ENCODE results near the gene NRXN3. TPM values are rescaled to one million over a fixed set of nuclear protein-coding genes. Genes with fewer than 3 reads are reported as not detected.

NRXN3 gene
- total and polyA plus RNA-seq, 2 experiments from 2014 or later = 1.0 to 1.8 TPM

- no peak overlapping the region for H3K4me2 ChIP-seq
- Mint-ChIP-seq H3K27ac (no peak overlapping the region), H3K27me3 (ENCODE audit: insufficient read depth, low read depth, poor library complexity) (peaks cover 2% of the 10 kb centered on the region), H3K4me3 (no peak overlapping the region), H3K36me3 (ENCODE audit: low read depth) (no peaks in the 10 kb centered on the region), H3K9me3 (no peaks in the 10 kb centered on the region), H3K4me1 (no peaks in the 10 kb centered on the region)
- H4K20me1 ChIP-seq (replicated peaks; ENCODE audit: insufficient read depth) = no peaks in the 10 kb centered on the region
- no peaks in the 10 kb centered on the region for H3K79me2 ChIP-seq (replicated peaks; ENCODE audit: insufficient read depth)
- ATAC-seq (no peak), DNase-seq (ENCODE audit: low spot score) (no peak)
- H3K36me3 ChIP-seq (ENCODE audit: insufficient read depth) = no peaks in the 10 kb centered on the region
- no peak overlapping the region for H3K27ac ChIP-seq (ENCODE audit: low read depth)
- TF ChIP-seq JUNB (IDR thresholded peaks at IDR 0.05; ENCODE audit: unreplicated experiment) (no peak), CTCF (conservative IDR thresholded peaks at IDR 0.05; ENCODE audit: low read depth in 2 of 2) (no peak), POLR2AphosphoS5 (IDR thresholded peaks at IDR 0.05; ENCODE audit: low read depth) (no peak), ZNF331 (CRISPR knock-in tag; IDR thresholded peaks at IDR 0.05; ENCODE audit: low read depth) (no peak), REST (IDR thresholded peaks at IDR 0.05; ENCODE audit: unreplicated experiment) (no peak), ETS1 (IDR thresholded peaks at IDR 0.05) (no peak)
- H3K4me1 ChIP-seq (ENCODE audit: insufficient read depth) = no peaks in the 10 kb centered on the region
- H3F3A ChIP-seq (replicated peaks; ENCODE audit: low read depth) = no peaks in the 10 kb centered on the region
- no peak overlapping the region for H3K4me3 ChIP-seq
- H2AFZ ChIP-seq = no peak overlapping the region
- peaks cover 3% of the 10 kb centered on the region; the same call in 1 of the 2 replicates for H3K9me2 ChIP-seq (ENCODE audit: insufficient read depth)
- H3K27me3 ChIP-seq (ENCODE audit: insufficient read depth) = no peaks in the 10 kb centered on the region
These were observed 50.1 kb downstream of the NRXN3 start for GRCh38 chr14:78220273-78220672.

GRCh38 chr14:78222746-78223145 lies 52.6 kb downstream of the NRXN3 start:
- H3K27ac ChIP-seq (ENCODE audit: low read depth) = no peak overlapping the region
- no peak overlapping the region for H3K4me2 ChIP-seq
- Mint-ChIP-seq H3K4me1 (peaks cover under 1% of the 10 kb centered on the region; the same call in 2 of the 3 replicates), H3K36me3 (ENCODE audit: low read depth) (peaks cover 2% of the 10 kb centered on the region; the same call in 2 of the 3 replicates), H3K4me3 (no peak overlapping the region), H3K27me3 (ENCODE audit: insufficient read depth, low read depth, poor library complexity) (no peaks in the 10 kb centered on the region), H3K27ac (no peak overlapping the region), H3K9me3 (no peaks in the 10 kb centered on the region; the same call in 2 of the 3 replicates)
- no peak overlapping the region for H2AFZ ChIP-seq
- H3K79me2 ChIP-seq (replicated peaks; ENCODE audit: insufficient read depth) = no peaks in the 10 kb centered on the region
- no peak for ATAC-seq
- TF ChIP-seq ZNF114 (CRISPR knock-in tag; IDR thresholded peaks at IDR 0.05) (no peak), REST (IDR thresholded peaks at IDR 0.05; ENCODE audit: unreplicated experiment) (no peak), ZNF331 (CRISPR knock-in tag; IDR thresholded peaks at IDR 0.05; ENCODE audit: low read depth) (no peak), STAT1 (IDR thresholded peaks at IDR 0.05; ENCODE audit: unreplicated experiment) (no peak), CTCF (conservative IDR thresholded peaks at IDR 0.05; ENCODE audit: low read depth in 2 of 2) (no peak), NANOG (IDR thresholded peaks at IDR 0.05; ENCODE audit: borderline replicate concordance) (no peak), ETS1 (IDR thresholded peaks at IDR 0.05) (no peak)
- H3K36me3 ChIP-seq (ENCODE audit: insufficient read depth) = no peaks in the 10 kb centered on the region
- peaks cover 3% of the 10 kb centered on the region; the same call in 1 of the 2 replicates for H3K9me2 ChIP-seq (ENCODE audit: insufficient read depth)
- no peak for DNase-seq (ENCODE audit: low spot score)
- no peaks in the 10 kb centered on the region for H3F3A ChIP-seq (replicated peaks; ENCODE audit: low read depth)
- no peaks in the 10 kb centered on the region for H4K20me1 ChIP-seq (replicated peaks; ENCODE audit: insufficient read depth)
- H3K4me3 ChIP-seq = no peak overlapping the region
- no peaks in the 10 kb centered on the region for H3K4me1 ChIP-seq (ENCODE audit: insufficient read depth)
- no peaks in the 10 kb centered on the region for H3K27me3 ChIP-seq (ENCODE audit: insufficient read depth)

All from GM23338 (cell line).